H9 (cell line): ENCODE data around the gene HNRNPD. TPM values are rescaled to one million over a fixed set of nuclear protein-coding genes. Genes with fewer than 3 reads are reported as not detected.

Source experiments
- DNase-seq: peaks from one replicate; pipeline ENCODE4 v3.0.0-alpha.2; 2017
- H2AFZ ChIP-seq: one replicate; pipeline ENCODE4 v1.6.1; 2013; ENCODE audit warnings: mild to moderate bottlenecking, low read length, control low read depth, moderate library complexity
- H2AK5ac ChIP-seq: 2 replicates; pipeline ENCODE4 v1.6.1; 2013; ENCODE audit warnings: low read length, control low read depth, mixed read lengths; ENCODE audit not compliant: insufficient read length
- H2BK120ac ChIP-seq: one replicate; pipeline ENCODE4 v1.6.1; 2013; ENCODE audit warnings: low read depth, mild to moderate bottlenecking, low read length, control low read depth, inconsistent platforms; ENCODE audit not compliant: poor library complexity, severe bottlenecking
- H2BK12ac ChIP-seq: 2 replicates; pipeline ENCODE4 v1.6.1; 2013; ENCODE audit warnings: low read length, control low read depth, mixed read lengths, low read depth; ENCODE audit not compliant: insufficient read length
- H2BK15ac ChIP-seq: 2 replicates; pipeline ENCODE4 v1.6.1; 2013; ENCODE audit warnings: low read depth, low read length, control low read depth
- H2BK20ac ChIP-seq: one replicate; pipeline ENCODE4 v1.6.1; 2013; ENCODE audit warnings: low read depth, mild to moderate bottlenecking, low read length, control low read depth, inconsistent platforms; ENCODE audit not compliant: poor library complexity, severe bottlenecking
- H2BK5ac ChIP-seq: 2 replicates; pipeline ENCODE4 v1.6.1; 2013; ENCODE audit warnings: low read length, control low read depth, mixed read lengths; ENCODE audit not compliant: insufficient read length
- H3K14ac ChIP-seq: 2 replicates; pipeline ENCODE4 v1.6.1; 2013; ENCODE audit warnings: low read length, control low read depth; ENCODE audit not compliant: insufficient read depth
- H3K18ac ChIP-seq: 2 replicates; pipeline ENCODE4 v1.6.1; 2013; ENCODE audit warnings: low read depth, mild to moderate bottlenecking, mixed read lengths, low read length, control low read depth; ENCODE audit not compliant: insufficient read length
- H3K23ac ChIP-seq: 2 replicates; pipeline ENCODE4 v1.6.1; 2013; ENCODE audit warnings: low read length, control low read depth, mixed read lengths, low read depth; ENCODE audit not compliant: insufficient read length
- H3K23me2 ChIP-seq: 2 replicates; pipeline ENCODE4 v1.6.1; 2013; ENCODE audit warnings: low read depth, mild to moderate bottlenecking, mixed read lengths, low read length, control low read depth; ENCODE audit not compliant: insufficient read length, poor library complexity, severe bottlenecking
- H3K27ac ChIP-seq: 2 replicates; pipeline ENCODE4 v1.5.1; 2013; ENCODE audit warnings: low read length, control low read depth, mixed read lengths, low read depth; ENCODE audit not compliant: insufficient read length
- H3K27me3 ChIP-seq: 2 replicates; pipeline ENCODE4 v1.6.1; 2013; ENCODE audit warnings: low read length, control low read depth, inconsistent platforms; ENCODE audit not compliant: insufficient read depth
- H3K4ac ChIP-seq: 2 replicates; pipeline ENCODE4 v1.6.1; 2013; ENCODE audit warnings: low read depth, mild to moderate bottlenecking, control low read depth, inconsistent platforms, low read length, moderate library complexity
- H3K4me1 ChIP-seq: 2 replicates; pipeline ENCODE4 v1.6.1; 2013; ENCODE audit warnings: low read length, control low read depth, inconsistent platforms; ENCODE audit not compliant: insufficient read depth
- H3K4me2 ChIP-seq: 2 replicates; pipeline ENCODE4 v1.6.1; 2013; ENCODE audit warnings: low read length, control low read depth, mixed read lengths; ENCODE audit not compliant: insufficient read length, insufficient read depth
- H3K56ac ChIP-seq: 2 replicates; pipeline ENCODE4 v1.6.1; 2013; ENCODE audit warnings: low read depth, mild to moderate bottlenecking, mixed read lengths, low read length, control low read depth; ENCODE audit not compliant: insufficient read length
- H3K79me1 ChIP-seq: 2 replicates; pipeline ENCODE4 v1.6.1; 2013; ENCODE audit warnings: low read depth, mild to moderate bottlenecking, moderate library complexity, low read length, control low read depth, inconsistent platforms; ENCODE audit not compliant: insufficient read depth, poor library complexity, severe bottlenecking
- H3K79me2 ChIP-seq: 2 replicates; pipeline ENCODE4 v1.6.1; 2013; ENCODE audit warnings: low read length, control low read depth, inconsistent platforms; ENCODE audit not compliant: insufficient read depth
- H3K9ac ChIP-seq: 2 replicates; pipeline ENCODE4 v1.6.1; 2013; ENCODE audit warnings: low read length, control low read depth, mixed read lengths; ENCODE audit not compliant: insufficient read length; ENCODE audit errors: extremely low read depth
- H3K9me3 ChIP-seq: one replicate; pipeline ENCODE4 v1.6.1; 2013; ENCODE audit warnings: low read depth, low read length, inconsistent platforms; ENCODE audit not compliant: control insufficient read depth
- H3T11ph ChIP-seq: one replicate; pipeline ENCODE4 v1.6.1; 2013; ENCODE audit warnings: mild to moderate bottlenecking, low read length, control low read depth, inconsistent platforms
- H4K20me1 ChIP-seq: one replicate; pipeline ENCODE4 v1.6.1; 2013; ENCODE audit not compliant: control insufficient read depth, insufficient read length, insufficient read depth
- H4K5ac ChIP-seq: 2 replicates; pipeline ENCODE4 v1.6.1; 2013; ENCODE audit warnings: low read depth, mild to moderate bottlenecking, mixed read lengths, low read length, control low read depth; ENCODE audit not compliant: insufficient read length
- H4K8ac ChIP-seq: replicated peaks from 2 replicates; pipeline ENCODE4 v1.6.1; 2013; ENCODE audit warnings: low read length, control low read depth, mixed read lengths, low read depth; ENCODE audit not compliant: insufficient read length
- H4K91ac ChIP-seq: 2 replicates; pipeline ENCODE4 v1.6.1; 2013; ENCODE audit warnings: low read depth, mild to moderate bottlenecking, moderate library complexity, mixed read lengths, low read length, control low read depth; ENCODE audit not compliant: insufficient read length
- H3K27ac Mint-ChIP-seq, 3 experiments: 2 replicates in 2 of 3; 3 replicates in 1 of 3; pipeline ENCODE4 v1.8.0; 2020 to 2021; ENCODE audit warnings: mixed read lengths in 3 of 3, mild to moderate bottlenecking in 1 of 3, moderate library complexity in 1 of 3
- H3K27me3 Mint-ChIP-seq: 2 replicates; pipeline ENCODE4 v1.8.0; 2021; ENCODE audit warnings: low read depth, mild to moderate bottlenecking, moderate library complexity, mixed read lengths
- H3K36me3 Mint-ChIP-seq, 3 experiments: 2 replicates in 2 of 3; 3 replicates in 1 of 3; pipeline ENCODE4 v1.8.0; 2020 to 2021; ENCODE audit warnings: low read depth in 3 of 3, mixed read lengths in 3 of 3; ENCODE audit not compliant: insufficient read depth in 1 of 3
- H3K4me1 Mint-ChIP-seq, 2 experiments: 2 replicates each; pipeline ENCODE4 v1.8.0; 2020; ENCODE audit warnings: mixed read lengths in 2 of 2
- H3K4me3 Mint-ChIP-seq, 2 experiments: 2 replicates in 1 of 2; 3 replicates in 1 of 2; pipeline ENCODE4 v1.8.0; 2020 to 2021; ENCODE audit warnings: mild to moderate bottlenecking in 2 of 2, mixed read lengths in 2 of 2, moderate library complexity in 1 of 2
- H3K9me3 Mint-ChIP-seq, 2 experiments: 2 replicates in 1 of 2; 3 replicates in 1 of 2; pipeline ENCODE4 v1.8.0; 2020; ENCODE audit warnings: mild to moderate bottlenecking in 2 of 2, mixed read lengths in 2 of 2, moderate library complexity in 1 of 2
- CTCF ChIP-seq: fragments of 200-600 bp; sonication (generic); conservative IDR thresholded peaks from 3 replicates; pipeline ENCODE4 v1.8.0; 2021; ENCODE audit warnings: antibody characterized with exemption, mild to moderate bottlenecking
- WGBS: extraction: QIAGEN DNeasy Blood & Tissue Kit; methylation state at CpG from one replicate; pipeline ENCODE4 v1.1.7; 2013; ENCODE audit warnings: missing lambda C conversion rate, low lambda C conversion rate, mixed read lengths; ENCODE audit not compliant: insufficient read length; ENCODE audit errors: extremely low coverage; 5-methylcytosine and 5-hydroxymethylcytosine counted together
- total RNA-seq: library from RNA; stranded (reverse); gene quantifications from 2 replicates; pipeline ENCODE4 v1.2.1, GENCODE V29; 2021

Gene HNRNPD
- total RNA-seq, 1 experiment from 2014 or later: 611 TPM

DNA sequence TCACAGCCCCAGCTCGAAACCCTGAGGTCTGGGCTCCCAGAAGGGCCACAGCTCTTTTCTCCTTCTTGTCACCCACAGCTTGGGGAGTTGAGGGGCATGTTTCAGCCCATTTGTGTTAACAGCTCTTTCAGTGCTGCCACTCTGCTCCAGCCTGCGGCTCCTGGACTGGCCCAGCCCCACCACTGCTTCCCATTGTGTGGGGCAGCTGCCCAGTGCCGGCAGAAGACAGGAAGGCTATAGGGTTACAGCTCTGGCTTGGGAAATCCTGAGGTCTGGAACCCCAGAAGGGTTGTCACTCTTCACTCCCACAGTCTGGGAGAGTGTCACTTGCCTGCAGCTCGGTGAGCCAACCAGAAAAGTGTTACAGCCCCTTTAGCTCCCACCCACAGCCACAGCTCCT lies 7.0 kb upstream of the HNRNPD start:
- Histone ChIP-seq H2AK5ac (no peak overlapping the region), H2AFZ (no peak overlapping the region), H3K9ac (no peak overlapping the region), H3T11ph (no peak overlapping the region), H3K27me3 (no peaks in the 10 kb centered on the region), H2BK120ac (no peak overlapping the region), H4K8ac (no peak overlapping the region), H2BK20ac (no peak overlapping the region), H3K56ac (no peak overlapping the region), H3K23ac (no peak overlapping the region), H3K9me3 (no peaks in the 10 kb centered on the region), H4K20me1 (no peaks in the 10 kb centered on the region), H3K79me2 (peaks cover 7% of the 10 kb centered on the region; the same call in 1 of the 2 replicates), H3K4me1 (peaks cover 3% of the 10 kb centered on the region; the same call in 1 of the 2 replicates), H3K79me1 (peaks cover 3% of the 10 kb centered on the region), H4K91ac (no peak overlapping the region), H3K27ac (no peak overlapping the region), H2BK5ac (no peak overlapping the region), H3K14ac (no peak overlapping the region), H4K5ac (no peak overlapping the region), H2BK12ac (no peak overlapping the region), H3K4me2 (no peak overlapping the region), H3K4ac (no peak overlapping the region), H3K23me2 (no peaks in the 10 kb centered on the region), H2BK15ac (no peak overlapping the region), H3K18ac (no peak overlapping the region)
- Mint-ChIP-seq H3K27ac (no peak overlapping the region), H3K9me3 (peaks cover 6 to 11% of the 10 kb centered on the region in 2 experiments), H3K36me3 (peaks cover 13 to 27% (median 13%) of the 10 kb centered on the region in 3 experiments), H3K4me3 (no peak overlapping the region), H3K27me3 (no peaks in the 10 kb centered on the region), H3K4me1 (peaks cover 7 to 12% of the 10 kb centered on the region in 2 experiments)
- no peak for TF ChIP-seq CTCF
- DNase-seq: no peak
- no CpG with 5 or more reads among the region's 4 CpGs for WGBS
